H1 (cell line): ENCODE measurements around the gene ARHGEF11.

ENCODE experiments used
- CREB1 ChIP-seq: IDR thresholded peaks from 2 replicates; pipeline ENCODE4 v1.6.1; 2012; ENCODE audit warnings: inconsistent platforms
- POLR2A ChIP-seq, 2 experiments: IDR thresholded peaks; 1 replicate in 1 of 2; 2 replicates in 1 of 2; pipeline ENCODE4 v1.6.1; 2011; ENCODE audit warnings: low read depth in 2 of 2, low read length in 2 of 2, mild to moderate bottlenecking in 2 of 2; ENCODE audit errors: control extremely low read depth in 1 of 2
- POLR2AphosphoS5 ChIP-seq: IDR thresholded peaks from 2 replicates; pipeline ENCODE4 v1.6.1; 2011; ENCODE audit warnings: low read depth, low read length
- SP2 ChIP-seq: IDR thresholded peaks from 2 replicates; pipeline ENCODE4 v1.6.1; 2012; ENCODE audit warnings: mild to moderate bottlenecking, low read length, inconsistent platforms
- YY1 ChIP-seq: IDR thresholded peaks from 2 replicates; pipeline ENCODE4 v1.6.1; 2011; ENCODE audit warnings: low read depth, mild to moderate bottlenecking, low read length
- ZNF274 ChIP-seq: IDR thresholded peaks from 2 replicates; pipeline ENCODE4 v1.7.0; 2012; ENCODE audit warnings: low read length, borderline replicate concordance; ENCODE audit errors: extremely low read depth
- TF ChIP-seq, protein P1 (sequence below), 3 experiments: IDR thresholded peaks; 1 replicate in 2 of 3; 2 replicates in 1 of 3; pipeline versions ENCODE4 v1.5.1 to v1.6.1; 2011; ENCODE audit warnings: low read length in 3 of 3, mild to moderate bottlenecking in 3 of 3, inconsistent platforms in 2 of 3, low read depth in 1 of 3, moderate library complexity in 1 of 3; ENCODE audit not compliant: insufficient read depth in 1 of 3; ENCODE audit errors: control extremely low read depth in 1 of 3
- TF ChIP-seq, protein P2 (sequence below): IDR thresholded peaks from 2 replicates; pipeline ENCODE4 v1.6.1; 2012; ENCODE audit warnings: inconsistent platforms
- TF ChIP-seq, protein P3 (sequence below): IDR thresholded peaks from 2 replicates; pipeline ENCODE4 v1.6.1; 2012; ENCODE audit warnings: low read length, inconsistent platforms

GRCh38 chr1:157045250-157046218, at the start of gene ARHGEF11:
- TF ChIP-seq YY1 = no peak
- TF ChIP-seq, protein P1, sequence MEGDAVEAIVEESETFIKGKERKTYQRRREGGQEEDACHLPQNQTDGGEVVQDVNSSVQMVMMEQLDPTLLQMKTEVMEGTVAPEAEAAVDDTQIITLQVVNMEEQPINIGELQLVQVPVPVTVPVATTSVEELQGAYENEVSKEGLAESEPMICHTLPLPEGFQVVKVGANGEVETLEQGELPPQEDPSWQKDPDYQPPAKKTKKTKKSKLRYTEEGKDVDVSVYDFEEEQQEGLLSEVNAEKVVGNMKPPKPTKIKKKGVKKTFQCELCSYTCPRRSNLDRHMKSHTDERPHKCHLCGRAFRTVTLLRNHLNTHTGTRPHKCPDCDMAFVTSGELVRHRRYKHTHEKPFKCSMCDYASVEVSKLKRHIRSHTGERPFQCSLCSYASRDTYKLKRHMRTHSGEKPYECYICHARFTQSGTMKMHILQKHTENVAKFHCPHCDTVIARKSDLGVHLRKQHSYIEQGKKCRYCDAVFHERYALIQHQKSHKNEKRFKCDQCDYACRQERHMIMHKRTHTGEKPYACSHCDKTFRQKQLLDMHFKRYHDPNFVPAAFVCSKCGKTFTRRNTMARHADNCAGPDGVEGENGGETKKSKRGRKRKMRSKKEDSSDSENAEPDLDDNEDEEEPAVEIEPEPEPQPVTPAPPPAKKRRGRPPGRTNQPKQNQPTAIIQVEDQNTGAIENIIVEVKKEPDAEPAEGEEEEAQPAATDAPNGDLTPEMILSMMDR (IDR thresholded peaks at IDR 0.05; ENCODE audit: control extremely low read depth in 1 of 3, insufficient read depth in 1 of 3, low read depth in 1 of 3, low read length in 3 of 3) = no peak
- no peak; a peak in 1 of 3 replicates for TF ChIP-seq POLR2A (IDR thresholded peaks at IDR 0.05; ENCODE audit: control extremely low read depth in 1 of 2, low read depth in 2 of 2, low read length in 2 of 2)
- TF ChIP-seq CREB1 = no peak
- TF ChIP-seq, protein P2, sequence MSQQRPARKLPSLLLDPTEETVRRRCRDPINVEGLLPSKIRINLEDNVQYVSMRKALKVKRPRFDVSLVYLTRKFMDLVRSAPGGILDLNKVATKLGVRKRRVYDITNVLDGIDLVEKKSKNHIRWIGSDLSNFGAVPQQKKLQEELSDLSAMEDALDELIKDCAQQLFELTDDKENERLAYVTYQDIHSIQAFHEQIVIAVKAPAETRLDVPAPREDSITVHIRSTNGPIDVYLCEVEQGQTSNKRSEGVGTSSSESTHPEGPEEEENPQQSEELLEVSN = no peak
- no peak for TF ChIP-seq ZNF274
- TF ChIP-seq, protein P3, sequence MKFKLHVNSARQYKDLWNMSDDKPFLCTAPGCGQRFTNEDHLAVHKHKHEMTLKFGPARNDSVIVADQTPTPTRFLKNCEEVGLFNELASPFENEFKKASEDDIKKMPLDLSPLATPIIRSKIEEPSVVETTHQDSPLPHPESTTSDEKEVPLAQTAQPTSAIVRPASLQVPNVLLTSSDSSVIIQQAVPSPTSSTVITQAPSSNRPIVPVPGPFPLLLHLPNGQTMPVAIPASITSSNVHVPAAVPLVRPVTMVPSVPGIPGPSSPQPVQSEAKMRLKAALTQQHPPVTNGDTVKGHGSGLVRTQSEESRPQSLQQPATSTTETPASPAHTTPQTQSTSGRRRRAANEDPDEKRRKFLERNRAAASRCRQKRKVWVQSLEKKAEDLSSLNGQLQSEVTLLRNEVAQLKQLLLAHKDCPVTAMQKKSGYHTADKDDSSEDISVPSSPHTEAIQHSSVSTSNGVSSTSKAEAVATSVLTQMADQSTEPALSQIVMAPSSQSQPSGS = no peak
- no peak for TF ChIP-seq SP2
- TF ChIP-seq POLR2AphosphoS5 = no peak
